Measurements from ENCODE around the gene TAPBPL.

DNA sequence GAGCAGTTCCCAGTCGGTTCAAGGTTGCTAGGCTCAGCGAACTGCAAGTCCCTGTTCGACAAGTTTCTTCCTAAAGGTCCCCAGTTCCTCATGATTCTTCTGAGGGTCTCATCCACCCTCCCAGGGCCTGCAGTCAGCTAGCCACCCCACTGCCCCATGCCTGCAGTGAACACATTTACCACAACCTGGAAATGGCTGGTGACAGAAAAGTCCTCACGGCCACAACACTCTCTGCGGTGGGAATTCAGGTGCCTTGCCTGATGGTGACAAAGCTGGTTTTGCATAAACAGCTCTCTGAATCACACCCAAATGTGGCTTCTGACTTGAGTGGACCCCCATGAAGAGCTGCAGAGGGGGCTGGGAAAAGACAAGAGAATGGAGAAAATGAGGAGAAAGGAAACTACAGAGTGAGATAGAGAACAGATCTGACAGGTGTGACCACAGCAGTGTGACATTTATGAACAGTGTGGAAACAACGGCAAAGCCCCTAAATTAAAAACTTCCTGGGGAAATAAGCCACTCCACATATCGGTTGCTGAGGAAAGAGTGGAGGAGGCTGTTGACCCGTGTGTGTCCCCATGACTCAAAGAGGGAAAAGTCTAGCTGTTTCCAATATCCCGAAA is 8.4 kb upstream of the TAPBPL start:
- TF ChIP-seq, protein P1, sequence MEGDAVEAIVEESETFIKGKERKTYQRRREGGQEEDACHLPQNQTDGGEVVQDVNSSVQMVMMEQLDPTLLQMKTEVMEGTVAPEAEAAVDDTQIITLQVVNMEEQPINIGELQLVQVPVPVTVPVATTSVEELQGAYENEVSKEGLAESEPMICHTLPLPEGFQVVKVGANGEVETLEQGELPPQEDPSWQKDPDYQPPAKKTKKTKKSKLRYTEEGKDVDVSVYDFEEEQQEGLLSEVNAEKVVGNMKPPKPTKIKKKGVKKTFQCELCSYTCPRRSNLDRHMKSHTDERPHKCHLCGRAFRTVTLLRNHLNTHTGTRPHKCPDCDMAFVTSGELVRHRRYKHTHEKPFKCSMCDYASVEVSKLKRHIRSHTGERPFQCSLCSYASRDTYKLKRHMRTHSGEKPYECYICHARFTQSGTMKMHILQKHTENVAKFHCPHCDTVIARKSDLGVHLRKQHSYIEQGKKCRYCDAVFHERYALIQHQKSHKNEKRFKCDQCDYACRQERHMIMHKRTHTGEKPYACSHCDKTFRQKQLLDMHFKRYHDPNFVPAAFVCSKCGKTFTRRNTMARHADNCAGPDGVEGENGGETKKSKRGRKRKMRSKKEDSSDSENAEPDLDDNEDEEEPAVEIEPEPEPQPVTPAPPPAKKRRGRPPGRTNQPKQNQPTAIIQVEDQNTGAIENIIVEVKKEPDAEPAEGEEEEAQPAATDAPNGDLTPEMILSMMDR (conservative IDR thresholded peaks at IDR 0.05; ENCODE audit: low read depth, low read length): no peak
- TF ChIP-seq FOS (IDR thresholded peaks at IDR 0.05; ENCODE audit: low read depth, low read length) (no peak), SMC3 (IDR thresholded peaks at IDR 0.05; ENCODE audit: low read depth, low read length) (no peak), MXI1 (IDR thresholded peaks at IDR 0.05; ENCODE audit: borderline replicate concordance, low read depth, low read length) (no peak), NFE2L2 (IDR thresholded peaks at IDR 0.05; ENCODE audit: low read depth, low read length) (no peak)
